Measurements from ENCODE around the gene DSE.

Gene DSE

DNA sequence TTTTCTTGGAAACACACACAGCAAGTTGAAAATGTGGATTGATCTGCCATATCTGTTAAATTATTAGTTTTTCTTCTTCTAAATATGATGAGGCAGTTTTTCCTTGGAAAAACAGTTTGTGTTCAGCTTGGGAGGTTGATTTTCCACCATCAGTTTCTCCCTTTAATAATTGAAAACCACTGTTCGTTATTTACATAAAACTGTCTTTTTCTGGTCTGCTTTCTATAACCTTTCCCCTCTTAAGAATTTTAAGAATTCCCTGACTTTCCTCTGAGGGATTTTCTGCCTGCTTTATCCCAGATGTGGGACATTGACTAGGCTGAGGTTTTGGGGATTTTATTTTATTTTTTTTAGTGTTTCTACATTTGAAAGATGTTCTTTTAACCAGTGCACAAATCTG lies 27.2 kb downstream of the DSE start:
- H3K79me2 ChIP-seq (ENCODE audit: control insufficient read depth, insufficient read depth, low read length, unreplicated experiment) = peaks cover 52% of the 10 kb centered on the region
- peaks cover 7% of the 10 kb centered on the region; the same call in 1 of the 2 replicates for H3K36me3 ChIP-seq (ENCODE audit: insufficient read depth, low read length)

DNA sequence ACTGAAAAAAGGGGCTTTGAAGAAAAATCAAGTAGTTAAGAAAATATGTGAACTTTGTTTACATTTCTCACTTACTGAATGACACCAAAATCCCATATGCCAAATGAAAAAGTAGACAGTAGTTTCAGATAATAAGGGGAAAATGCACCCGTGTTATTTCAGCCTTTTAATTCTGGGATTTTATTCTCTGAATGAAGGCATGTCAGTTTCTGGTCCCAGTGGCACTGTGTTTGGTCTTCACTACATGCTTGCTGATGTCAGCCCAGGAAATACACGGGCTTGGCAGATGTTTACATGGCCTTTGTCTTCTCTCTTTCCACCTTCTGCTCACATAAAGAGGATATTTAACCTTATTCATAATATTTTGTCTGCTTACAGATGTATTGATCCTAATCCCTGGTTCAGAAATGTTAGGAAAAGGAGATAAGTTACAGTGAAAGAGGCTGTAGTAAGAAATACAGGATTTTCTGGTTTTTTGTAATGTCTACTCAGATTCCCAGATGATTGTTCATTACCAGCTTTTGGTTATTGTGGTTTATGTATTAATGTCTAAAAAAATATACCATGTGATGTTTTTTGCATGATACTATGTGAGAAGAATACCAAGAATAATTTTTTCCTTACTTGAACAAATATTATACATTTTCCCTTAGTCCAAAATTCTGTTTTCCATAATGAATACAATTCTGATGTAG lies 27.7 kb downstream of the DSE start:
- Histone ChIP-seq H3K4me1 (ENCODE audit: control insufficient read depth, insufficient read depth, low read length, unreplicated experiment) (peaks cover 49% of the 10 kb centered on the region), H3K27ac (ENCODE audit: low read depth, low read length) (peak overlapping the region; percentile 80), H2AFZ (ENCODE audit: low read length, unreplicated experiment) (no peak overlapping the region), H3K4me3 (ENCODE audit: low read depth, low read length) (peak overlapping the region; percentile 48), H3K79me2 (ENCODE audit: control insufficient read depth, insufficient read depth, low read length, unreplicated experiment) (peaks cover 52% of the 10 kb centered on the region), H3K27me3 (ENCODE audit: insufficient read depth, low read length) (no peaks in the 10 kb centered on the region), H3K36me3 (ENCODE audit: insufficient read depth, low read length) (peaks cover 7% of the 10 kb centered on the region; the same call in 1 of the 2 replicates)

More for the DNA sequence above, 27.2 kb downstream of the DSE start:
- peak overlapping the region; percentile 80 for H3K27ac ChIP-seq (ENCODE audit: low read depth, low read length)
- H3K27me3 ChIP-seq (ENCODE audit: insufficient read depth, low read length) = no peaks in the 10 kb centered on the region
- H2AFZ ChIP-seq (ENCODE audit: low read length, unreplicated experiment) = no peak overlapping the region
- peak overlapping the region; percentile 48 for H3K4me3 ChIP-seq (ENCODE audit: low read depth, low read length)
- peaks cover 51% of the 10 kb centered on the region for H3K4me1 ChIP-seq (ENCODE audit: control insufficient read depth, insufficient read depth, low read length, unreplicated experiment)

DNA sequence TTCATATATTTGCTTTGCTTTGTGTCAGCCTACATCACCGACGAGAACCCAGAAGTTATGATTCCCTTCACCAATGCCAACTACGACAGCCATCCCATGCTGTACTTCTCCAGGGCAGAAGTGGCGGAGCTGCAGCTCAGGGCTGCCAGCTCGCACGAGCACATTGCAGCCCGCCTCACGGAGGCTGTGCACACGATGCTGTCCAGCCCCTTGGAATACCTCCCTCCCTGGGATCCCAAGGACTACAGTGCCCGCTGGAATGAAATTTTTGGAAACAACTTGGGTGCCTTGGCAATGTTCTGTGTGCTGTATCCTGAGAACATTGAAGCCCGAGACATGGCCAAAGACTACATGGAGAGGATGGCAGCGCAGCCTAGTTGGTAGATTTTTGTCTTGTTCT lies 28.5 kb downstream of the DSE start:
- H3K27me3 ChIP-seq (ENCODE audit: insufficient read depth, low read length) = no peaks in the 10 kb centered on the region
- H3K27ac ChIP-seq (ENCODE audit: low read depth, low read length) = peak overlapping the region; percentile 80
- H3K4me3 ChIP-seq (ENCODE audit: low read depth, low read length) = no peak overlapping the region
- peaks cover 57% of the 10 kb centered on the region for H3K4me1 ChIP-seq (ENCODE audit: control insufficient read depth, insufficient read depth, low read length, unreplicated experiment)
- peaks cover 52% of the 10 kb centered on the region for H3K79me2 ChIP-seq (ENCODE audit: control insufficient read depth, insufficient read depth, low read length, unreplicated experiment)
- H2AFZ ChIP-seq (ENCODE audit: low read length, unreplicated experiment) = no peak overlapping the region
- H3K36me3 ChIP-seq (ENCODE audit: insufficient read depth, low read length) = peaks cover 7% of the 10 kb centered on the region; the same call in 1 of the 2 replicates

DNA sequence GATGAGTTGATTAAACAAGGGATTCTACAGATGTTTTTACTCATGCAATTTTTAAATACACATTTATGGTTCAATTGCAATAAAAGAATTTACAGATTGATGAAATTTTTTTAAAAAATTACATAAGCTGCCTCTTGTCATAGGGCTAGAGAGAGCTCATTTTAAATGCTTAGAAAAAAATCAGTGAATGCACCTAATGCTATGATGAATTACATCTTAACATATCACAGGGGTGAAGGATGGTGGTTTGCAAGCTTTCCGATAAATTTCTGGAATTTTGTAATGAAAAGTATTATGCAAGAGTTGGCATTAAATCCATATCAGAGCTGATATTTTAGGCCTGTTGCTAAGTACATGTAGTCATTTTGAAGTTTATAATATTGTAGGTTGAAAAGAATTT lies 29.6 kb downstream of the DSE start:
- peaks cover 7% of the 10 kb centered on the region; the same call in 1 of the 2 replicates for H3K36me3 ChIP-seq (ENCODE audit: insufficient read depth, low read length)
- H3K27ac ChIP-seq (ENCODE audit: low read depth, low read length) = 0 out of 2 replicates have a peak overlapping the region, but pooled peaks have one; percentile 1
- H3K4me3 ChIP-seq (ENCODE audit: low read depth, low read length) = no peak overlapping the region
- peaks cover 66% of the 10 kb centered on the region for H3K4me1 ChIP-seq (ENCODE audit: control insufficient read depth, insufficient read depth, low read length, unreplicated experiment)
- H3K27me3 ChIP-seq (ENCODE audit: insufficient read depth, low read length) = no peaks in the 10 kb centered on the region
- peaks cover 48% of the 10 kb centered on the region for H3K79me2 ChIP-seq (ENCODE audit: control insufficient read depth, insufficient read depth, low read length, unreplicated experiment)
- H2AFZ ChIP-seq (ENCODE audit: low read length, unreplicated experiment) = no peak overlapping the region

DNA sequence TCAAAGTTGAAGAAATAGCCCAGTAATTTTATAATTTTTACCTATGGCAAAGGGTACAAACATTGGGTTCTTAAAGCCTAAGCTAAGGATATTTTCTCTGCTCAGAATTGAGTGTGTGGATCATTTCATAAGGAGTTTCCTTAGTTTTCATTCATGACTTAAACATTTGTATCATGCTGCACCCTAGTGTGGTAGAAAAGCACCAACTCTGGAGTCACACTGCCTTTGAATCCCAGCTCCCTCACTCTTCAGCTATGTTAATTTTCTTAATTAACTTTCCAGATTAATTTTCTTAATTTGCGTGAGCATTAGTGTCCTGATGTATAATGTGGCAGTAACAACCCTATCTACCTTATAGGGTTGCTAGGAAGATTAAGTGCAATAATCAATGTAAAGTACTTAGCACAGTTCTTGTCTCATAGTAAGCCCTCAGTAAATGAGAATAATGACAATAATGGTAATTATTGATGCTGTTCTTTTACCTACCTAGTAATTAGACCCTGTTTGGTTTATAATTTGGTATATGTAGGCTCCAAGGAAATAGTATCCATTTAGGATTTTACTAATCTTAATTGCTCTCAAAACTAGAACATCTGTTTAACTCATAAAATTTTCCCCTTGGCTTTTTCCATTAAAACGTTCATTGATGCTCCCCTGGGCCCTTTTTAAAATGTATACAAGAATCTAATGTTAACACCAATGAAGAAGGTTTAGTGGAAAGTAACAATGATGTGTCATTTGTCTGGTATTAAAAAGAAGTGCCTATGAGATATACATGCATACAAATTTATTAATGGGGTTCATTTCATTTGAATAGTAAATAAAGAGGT lies 31.6 kb downstream of the DSE start:
- Histone ChIP-seq H3K27me3 (ENCODE audit: insufficient read depth, low read length) (no peaks in the 10 kb centered on the region), H3K79me2 (ENCODE audit: control insufficient read depth, insufficient read depth, low read length, unreplicated experiment) (peaks cover 53% of the 10 kb centered on the region), H3K36me3 (ENCODE audit: insufficient read depth, low read length) (peaks cover 7% of the 10 kb centered on the region; the same call in 1 of the 2 replicates), H3K27ac (ENCODE audit: low read depth, low read length) (no peak overlapping the region), H3K4me1 (ENCODE audit: control insufficient read depth, insufficient read depth, low read length, unreplicated experiment) (peaks cover 78% of the 10 kb centered on the region), H2AFZ (ENCODE audit: low read length, unreplicated experiment) (no peak overlapping the region), H3K4me3 (ENCODE audit: low read depth, low read length) (no peak overlapping the region)

DNA sequence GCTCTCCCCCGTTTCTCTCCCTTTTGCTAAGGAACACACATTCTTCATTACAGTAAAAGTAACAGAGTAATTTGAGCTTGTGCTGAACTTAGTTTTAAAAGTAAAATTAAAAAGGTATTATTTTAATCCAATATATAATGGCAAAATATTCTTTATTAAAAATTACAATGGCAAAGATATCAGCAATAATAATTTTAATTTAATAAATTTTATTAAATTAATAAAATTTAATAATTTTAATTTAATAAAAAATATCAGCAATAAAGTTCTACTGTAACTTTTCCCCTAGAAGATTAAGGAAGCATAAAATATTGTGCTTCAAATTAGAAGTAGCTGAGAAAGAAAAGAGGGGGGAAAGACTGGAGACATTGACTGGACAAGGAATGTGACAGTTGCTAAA lies 32.5 kb downstream of the DSE start:
- Histone ChIP-seq H3K36me3 (ENCODE audit: insufficient read depth, low read length) (peaks cover 7% of the 10 kb centered on the region; the same call in 1 of the 2 replicates), H3K79me2 (ENCODE audit: control insufficient read depth, insufficient read depth, low read length, unreplicated experiment) (peaks cover 60% of the 10 kb centered on the region), H3K4me1 (ENCODE audit: control insufficient read depth, insufficient read depth, low read length, unreplicated experiment) (peaks cover 69% of the 10 kb centered on the region), H2AFZ (ENCODE audit: low read length, unreplicated experiment) (no peak overlapping the region), H3K27ac (ENCODE audit: low read depth, low read length) (no peak overlapping the region), H3K4me3 (ENCODE audit: low read depth, low read length) (no peak overlapping the region), H3K27me3 (ENCODE audit: insufficient read depth, low read length) (no peaks in the 10 kb centered on the region)

DNA sequence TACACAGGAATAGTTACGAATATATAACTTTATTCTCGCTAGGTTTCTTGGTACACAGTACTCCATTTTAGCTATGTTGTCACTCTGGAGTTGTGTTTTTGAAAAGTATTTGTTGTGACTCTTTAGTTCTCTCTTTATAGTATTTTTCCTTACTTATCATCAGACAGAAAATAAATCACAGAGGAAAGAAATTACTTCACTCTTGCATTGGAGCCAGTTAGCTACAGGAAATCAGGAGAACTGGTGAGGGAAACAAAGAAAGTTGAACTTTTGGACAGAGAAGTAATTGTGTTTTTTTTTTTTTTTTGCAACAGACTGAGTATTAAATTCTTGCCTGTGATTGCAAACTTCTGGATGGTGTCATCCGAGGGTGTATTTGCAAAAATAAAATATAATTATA lies 33.9 kb downstream of the DSE start:
- H2AFZ ChIP-seq (ENCODE audit: low read length, unreplicated experiment) = no peak overlapping the region
- H3K4me3 ChIP-seq (ENCODE audit: low read depth, low read length) = no peak overlapping the region
- H3K4me1 ChIP-seq (ENCODE audit: control insufficient read depth, insufficient read depth, low read length, unreplicated experiment) = peaks cover 54% of the 10 kb centered on the region
- H3K27me3 ChIP-seq (ENCODE audit: insufficient read depth, low read length) = no peaks in the 10 kb centered on the region
- H3K27ac ChIP-seq (ENCODE audit: low read depth, low read length) = peak overlapping the region; percentile 59
- H3K79me2 ChIP-seq (ENCODE audit: control insufficient read depth, insufficient read depth, low read length, unreplicated experiment) = peaks cover 59% of the 10 kb centered on the region
- H3K36me3 ChIP-seq (ENCODE audit: insufficient read depth, low read length) = peaks cover 2% of the 10 kb centered on the region; the same call in 1 of the 2 replicates

DNA sequence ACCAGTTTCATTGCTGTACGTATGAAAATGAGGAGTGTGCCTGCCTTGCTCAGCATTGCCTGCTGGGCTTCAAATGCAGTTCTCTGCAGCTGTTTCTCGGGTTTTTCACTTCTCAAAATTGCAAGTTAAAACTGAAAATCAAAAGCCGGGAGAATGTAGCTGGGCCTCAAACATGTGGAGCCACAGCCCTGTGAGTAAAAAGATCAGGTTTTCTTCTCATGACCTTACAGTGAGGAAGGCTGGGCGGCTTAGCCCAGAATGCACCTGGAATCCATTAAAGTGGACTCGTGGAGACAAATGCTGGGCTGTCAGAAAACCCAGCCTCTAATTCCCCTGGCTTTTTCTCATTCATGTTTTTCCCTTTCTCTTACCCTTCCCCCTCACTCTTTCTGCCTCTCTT lies 34.4 kb downstream of the DSE start:
- Histone ChIP-seq H2AFZ (ENCODE audit: low read length, unreplicated experiment) (no peak overlapping the region), H3K4me3 (ENCODE audit: low read depth, low read length) (peak overlapping the region; percentile 33), H3K36me3 (ENCODE audit: insufficient read depth, low read length) (no peaks in the 10 kb centered on the region), H3K27ac (ENCODE audit: low read depth, low read length) (peak overlapping the region; percentile 59), H3K27me3 (ENCODE audit: insufficient read depth, low read length) (no peaks in the 10 kb centered on the region), H3K4me1 (ENCODE audit: control insufficient read depth, insufficient read depth, low read length, unreplicated experiment) (peaks cover 51% of the 10 kb centered on the region), H3K79me2 (ENCODE audit: control insufficient read depth, insufficient read depth, low read length, unreplicated experiment) (peaks cover 57% of the 10 kb centered on the region)

DNA sequence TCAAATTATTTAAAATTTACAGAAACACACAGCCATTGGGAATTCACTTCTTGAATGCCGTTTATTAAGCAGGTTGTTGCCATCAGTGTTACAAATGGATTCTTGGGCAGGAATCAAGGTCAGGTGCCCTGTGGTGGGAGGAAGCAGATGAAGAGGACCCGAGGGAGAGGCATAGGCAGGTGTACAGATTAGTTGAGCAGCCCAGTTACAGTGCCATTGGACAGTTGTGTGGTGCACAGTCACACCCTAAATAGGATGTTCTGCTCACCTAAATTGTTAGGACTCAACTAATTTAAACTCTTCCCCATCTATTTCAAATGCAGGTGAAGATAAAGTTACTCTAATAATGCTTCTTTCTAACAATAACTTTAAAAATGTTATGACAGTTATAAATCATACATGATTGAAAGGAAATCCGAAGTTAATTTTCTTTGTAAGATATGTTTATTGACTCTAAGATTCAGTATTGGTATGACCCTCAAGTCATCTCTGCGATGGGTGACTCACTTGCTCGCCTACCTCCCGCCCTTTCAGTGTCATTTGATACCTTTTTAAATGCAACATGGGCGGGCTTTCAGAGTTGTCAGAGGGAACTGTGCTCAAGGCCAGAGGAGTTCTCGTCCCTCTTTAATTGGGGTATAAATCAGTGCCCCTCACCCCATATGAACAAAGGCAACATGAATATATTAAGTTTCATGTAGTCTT lies 35.1 kb downstream of the DSE start:
- no peaks in the 10 kb centered on the region for H3K27me3 ChIP-seq (ENCODE audit: insufficient read depth, low read length)
- H2AFZ ChIP-seq (ENCODE audit: low read length, unreplicated experiment) = no peak overlapping the region
- H3K4me3 ChIP-seq (ENCODE audit: low read depth, low read length) = peak overlapping the region; percentile 33
- no peaks in the 10 kb centered on the region for H3K36me3 ChIP-seq (ENCODE audit: insufficient read depth, low read length)
- H3K4me1 ChIP-seq (ENCODE audit: control insufficient read depth, insufficient read depth, low read length, unreplicated experiment) = peaks cover 47% of the 10 kb centered on the region
- H3K79me2 ChIP-seq (ENCODE audit: control insufficient read depth, insufficient read depth, low read length, unreplicated experiment) = peaks cover 57% of the 10 kb centered on the region
- H3K27ac ChIP-seq (ENCODE audit: low read depth, low read length) = peak overlapping the region; percentile 59

DNA sequence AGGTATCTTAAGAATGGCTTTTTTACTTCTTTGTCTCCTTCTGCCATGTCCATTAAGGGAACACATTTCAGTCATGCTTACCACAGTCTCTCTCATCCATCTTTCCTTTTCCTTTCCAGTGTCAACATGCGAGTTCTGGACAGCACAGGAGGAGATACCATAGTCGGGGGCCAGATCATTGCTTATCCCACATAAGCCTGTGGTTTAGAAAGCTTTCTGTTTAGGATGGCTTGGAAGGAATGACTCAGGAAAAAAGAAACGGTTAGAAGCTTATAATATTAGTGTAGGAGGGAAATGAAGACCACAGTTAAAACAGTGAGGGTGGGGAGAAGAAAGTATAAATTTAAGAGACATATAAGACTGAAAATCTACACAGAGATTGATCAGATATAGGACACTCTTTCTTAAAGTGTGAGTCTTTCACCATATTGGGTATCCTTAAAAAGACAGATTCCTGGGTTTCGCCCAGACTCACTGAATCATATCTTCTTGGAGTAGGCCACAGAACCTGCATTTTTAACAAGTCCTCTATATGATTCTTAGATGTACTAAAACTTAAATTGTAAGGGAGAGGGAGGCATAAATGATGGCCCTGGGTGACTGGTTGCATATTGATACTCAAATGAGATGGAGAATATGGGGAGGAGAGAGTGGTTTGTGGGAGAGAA lies 36.1 kb downstream of the DSE start:
- Histone ChIP-seq H3K27ac (ENCODE audit: low read depth, low read length) (peak overlapping the region; percentile 59), H2AFZ (ENCODE audit: low read length, unreplicated experiment) (no peak overlapping the region)

More for the DNA sequence above, 36.1 kb downstream of the DSE start:
- peaks cover 51% of the 10 kb centered on the region for H3K79me2 ChIP-seq (ENCODE audit: control insufficient read depth, insufficient read depth, low read length, unreplicated experiment)
- no peaks in the 10 kb centered on the region for H3K27me3 ChIP-seq (ENCODE audit: insufficient read depth, low read length)
- no peak overlapping the region for H3K4me3 ChIP-seq (ENCODE audit: low read depth, low read length)
- no peaks in the 10 kb centered on the region for H3K36me3 ChIP-seq (ENCODE audit: insufficient read depth, low read length)
- H3K4me1 ChIP-seq (ENCODE audit: control insufficient read depth, insufficient read depth, low read length, unreplicated experiment) = peaks cover 49% of the 10 kb centered on the region

Measured in ACC112 (cell line).